GM18909 (cell line): ENCODE results near the gene CISH.

Source experiments
- ATAC-seq: cut with Tn5 transposase; IDR thresholded peaks from one replicate; pipeline ENCODE4 v1.9.1; 2021; ENCODE audit warnings: mild to moderate bottlenecking; ENCODE audit not compliant: unreplicated experiment, poor library complexity

Gene CISH

GRCh38 chr3:50600841-50601591, 10.6 kb downstream of the CISH start:
- ATAC-seq: peak; percentile 78

GRCh38 chr3:50600141-50600753, 11.3 kb downstream of the CISH start:
- ATAC-seq: no peak

GRCh38 chr3:50599716-50600118, 11.9 kb downstream of the CISH start:
- ATAC-seq: no peak

- ATAC-seq: no peak
Measured at GRCh38 chr3:50599115-50599715, 12.4 kb downstream of the CISH start.

GRCh38 chr3:50594253-50594785, 17.3 kb downstream of the CISH start:
- ATAC-seq: no peak

- ATAC-seq: no peak
Measured at GRCh38 chr3:50592568-50592967, 19.0 kb downstream of the CISH start.

- ATAC-seq: no peak
Measured at GRCh38 chr3:50591196-50591741, 20.3 kb downstream of the CISH start.

GRCh38 chr3:50588759-50589433, 22.7 kb downstream of the CISH start:
- no peak for ATAC-seq

GRCh38 chr3:50587806-50588758, 23.5 kb downstream of the CISH start:
- ATAC-seq: peak; percentile 46

GRCh38 chr3:50587373-50587772, 24.2 kb downstream of the CISH start:
- no peak for ATAC-seq

- no peak for ATAC-seq
Measured at GRCh38 chr3:50586763-50587070, 24.9 kb downstream of the CISH start.

- no peak for ATAC-seq
Measured at GRCh38 chr3:50585919-50586762, 25.4 kb downstream of the CISH start.

GRCh38 chr3:50584391-50584790, 27.2 kb downstream of the CISH start:
- no peak for ATAC-seq

- ATAC-seq: no peak
Measured at GRCh38 chr3:50583897-50584296, 27.7 kb downstream of the CISH start.

- ATAC-seq: no peak
Measured at GRCh38 chr3:50582083-50582482, 29.5 kb downstream of the CISH start.

GRCh38 chr3:50581459-50581842, 30.1 kb downstream of the CISH start:
- ATAC-seq: no peak

GRCh38 chr3:50580683-50581458, 30.7 kb downstream of the CISH start:
- ATAC-seq: no peak

- ATAC-seq: no peak
Measured at GRCh38 chr3:50577348-50577747, 34.2 kb downstream of the CISH start.
